GM23338 (cell line): ENCODE measurements around the gene CCDC63. TPM values are rescaled to one million over a fixed set of nuclear protein-coding genes. Genes with fewer than 3 reads are reported as not detected.
A peak's percentile ranks its signal among the peaks of the same experiment; 100 is the strongest.

Source experiments
- ATAC-seq: fragments of 200-7000 bp; cut with Tn5 transposase; 3 replicates; pipeline ENCODE4 v1.9.1; 2020
- DNase-seq: peaks from one replicate; pipeline ENCODE4 v3.0.0-alpha.2; 2015; ENCODE audit warnings: low spot score
- H2AFZ ChIP-seq: fragments of 200-600 bp; sonication (generic); 2 replicates; pipeline ENCODE4 v1.8.0; 2016; ENCODE audit warnings: antibody characterized with exemption, mild to moderate bottlenecking, moderate library complexity
- H3F3A ChIP-seq: fragments of 200-600 bp; sonication (generic); replicated peaks from 2 replicates; pipeline ENCODE4 v1.8.0; 2017; ENCODE audit warnings: antibody characterized with exemption, mixed run types, low read depth
- H3K27ac ChIP-seq: fragments of 200-600 bp; sonication (generic); 2 replicates; pipeline ENCODE4 v1.6.1; 2016; ENCODE audit warnings: low read depth
- H3K27me3 ChIP-seq: fragments of 200-600 bp; sonication (generic); 2 replicates; pipeline ENCODE4 v1.8.0; 2016; ENCODE audit warnings: mild to moderate bottlenecking, mixed run types, moderate library complexity; ENCODE audit not compliant: insufficient read depth
- H3K36me3 ChIP-seq: fragments of 200-600 bp; sonication (generic); 2 replicates; pipeline ENCODE4 v1.8.0; 2016; ENCODE audit warnings: mild to moderate bottlenecking; ENCODE audit not compliant: insufficient read depth
- H3K4me1 ChIP-seq: fragments of 200-600 bp; sonication (generic); 2 replicates; pipeline ENCODE4 v1.8.0; 2016; ENCODE audit warnings: mild to moderate bottlenecking, moderate library complexity; ENCODE audit not compliant: insufficient read depth
- H3K4me2 ChIP-seq: fragments of 200-600 bp; sonication (generic); 2 replicates; pipeline ENCODE4 v1.7.1; 2017; ENCODE audit warnings: mixed run types
- H3K4me3 ChIP-seq: fragments of 200-600 bp; sonication (generic); 2 replicates; pipeline ENCODE4 v1.6.1; 2016; ENCODE audit warnings: mixed run types
- H3K79me2 ChIP-seq: fragments of 200-600 bp; sonication (generic); replicated peaks from 2 replicates; pipeline ENCODE4 v1.8.0; 2017; ENCODE audit warnings: mild to moderate bottlenecking; ENCODE audit not compliant: insufficient read depth
- H3K9me2 ChIP-seq: fragments of 200-600 bp; sonication (generic); 2 replicates; pipeline ENCODE4 v1.8.0; 2017; ENCODE audit not compliant: insufficient read depth
- H4K20me1 ChIP-seq: fragments of 200-600 bp; sonication (generic); replicated peaks from 2 replicates; pipeline ENCODE4 v1.8.0; 2017; ENCODE audit warnings: mild to moderate bottlenecking; ENCODE audit not compliant: insufficient read depth
- H3K27ac Mint-ChIP-seq: 2 replicates; pipeline ENCODE4 v1.8.0; 2020; ENCODE audit warnings: inconsistent platforms, mild to moderate bottlenecking, moderate library complexity, mixed read lengths
- H3K27me3 Mint-ChIP-seq: 3 replicates; pipeline ENCODE4 v1.8.0; 2022; ENCODE audit warnings: low read depth, mild to moderate bottlenecking, moderate library complexity, mixed read lengths, inconsistent platforms; ENCODE audit not compliant: insufficient read depth, poor library complexity
- H3K36me3 Mint-ChIP-seq: 3 replicates; pipeline ENCODE4 v1.8.0; 2021; ENCODE audit warnings: low read depth, mild to moderate bottlenecking, inconsistent platforms, moderate library complexity, mixed read lengths
- H3K4me1 Mint-ChIP-seq: 3 replicates; pipeline ENCODE4 v1.8.0; 2020; ENCODE audit warnings: mild to moderate bottlenecking, inconsistent platforms, mixed read lengths
- H3K4me3 Mint-ChIP-seq: 3 replicates; pipeline ENCODE4 v1.8.0; 2021; ENCODE audit warnings: moderate library complexity, mild to moderate bottlenecking, inconsistent platforms, mixed read lengths
- H3K9me3 Mint-ChIP-seq: 3 replicates; pipeline ENCODE4 v1.8.0; 2020; ENCODE audit warnings: moderate library complexity, mild to moderate bottlenecking, inconsistent platforms, mixed read lengths
- ETS1 ChIP-seq: IDR thresholded peaks from 2 replicates; pipeline ENCODE4 v1.6.1; 2016; ENCODE audit warnings: antibody characterized with exemption
- EZH2 ChIP-seq: fragments of 200-600 bp; sonication (generic); IDR thresholded peaks from one replicate; pipeline ENCODE4 v1.8.0; 2017; ENCODE audit warnings: antibody characterized with exemption, mild to moderate bottlenecking, low read depth; ENCODE audit not compliant: unreplicated experiment
- JUNB ChIP-seq: IDR thresholded peaks from one replicate; pipeline ENCODE4 v1.6.1; 2016; ENCODE audit warnings: antibody characterized with exemption; ENCODE audit not compliant: unreplicated experiment
- STAT1 ChIP-seq: IDR thresholded peaks from one replicate; pipeline ENCODE4 v1.6.1; 2016; ENCODE audit warnings: antibody characterized with exemption; ENCODE audit not compliant: unreplicated experiment
- ZNF114 ChIP-seq: fragments of 250-450 bp; sonication (Bioruptor Pico); IDR thresholded peaks from 2 replicates; pipeline ENCODE4 v1.5.0; 2020; ENCODE audit warnings: mild to moderate bottlenecking, moderate library complexity
- ZNF331 ChIP-seq: fragments of 250-450 bp; sonication (Bioruptor Pico); IDR thresholded peaks from 2 replicates; pipeline ENCODE4 v1.5.0; 2020; ENCODE audit warnings: low read depth, mild to moderate bottlenecking, moderate library complexity
- ZNF462 ChIP-seq: fragments of 250-450 bp; sonication (Bioruptor Pico); IDR thresholded peaks from 2 replicates; pipeline ENCODE4 v1.5.0; 2020; ENCODE audit warnings: mild to moderate bottlenecking, moderate library complexity
- polyA plus RNA-seq: library from polyadenylated mRNA; unstranded; fragments of >200 nt; fragmentation: Nextera tagmentation; extraction: Ambion mirVana; gene quantifications from 2 replicates; pipeline ENCODE4 v1.2.1, GENCODE V29; 2016
- total RNA-seq: library from RNA; depleted of rRNA; stranded (reverse); fragments of >200 nt; shearing (Covaris generic); gene quantifications from 2 replicates; pipeline ENCODE4 v1.2.3, GENCODE V29; 2014

The CCDC63 gene
- total and polyA plus RNA-seq, 2 experiments from 2014 or later: 1.8 TPM; not detected in 1

DNA sequence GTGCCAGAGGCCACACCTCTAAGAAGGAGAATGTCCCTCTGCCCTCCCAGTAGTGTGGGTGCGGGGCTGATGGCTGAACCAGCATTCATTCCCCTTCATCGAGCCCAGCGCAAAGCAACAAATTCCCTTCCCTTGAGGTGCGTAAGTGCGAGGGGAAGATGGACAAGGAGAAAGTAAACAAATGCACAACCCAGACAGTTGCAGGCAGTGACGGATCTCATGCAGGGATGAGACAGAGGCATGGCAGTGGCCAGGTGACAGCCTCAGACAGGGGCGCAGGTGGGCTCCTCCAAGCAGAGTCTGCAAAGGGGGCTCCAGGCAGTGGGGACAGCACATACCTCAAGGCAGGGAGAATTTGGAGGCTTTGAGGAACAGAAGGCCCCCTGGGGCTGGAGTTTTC, 75.9 kb downstream of the CCDC63 start:
- no peak for TF ChIP-seq JUNB
- no peak for TF ChIP-seq ZNF114 (CRISPR knock-in tag)
- no peak for TF ChIP-seq ZNF331 (CRISPR knock-in tag)
- no peak for TF ChIP-seq ETS1
- TF ChIP-seq EZH2: no peak
- Mint-ChIP-seq H3K36me3 (no peaks in the 10 kb centered on the region), H3K27ac (no peak overlapping the region), H3K4me3 (no peak overlapping the region), H3K27me3 (peaks cover 15% of the 10 kb centered on the region), H3K4me1 (peaks cover 33% of the 10 kb centered on the region), H3K9me3 (no peaks in the 10 kb centered on the region)
- H3K9me2 ChIP-seq: no peaks in the 10 kb centered on the region
- H3K27ac ChIP-seq: no peak overlapping the region
- H3K4me3 ChIP-seq: no peak overlapping the region
- DNase-seq (peak; percentile 42), ATAC-seq (peak; percentile 35)
- H2AFZ ChIP-seq: peak overlapping the region; percentile 84; the same call in 1 of the 2 replicates
- H3K4me2 ChIP-seq: no peak overlapping the region
- no peaks in the 10 kb centered on the region for H3K36me3 ChIP-seq
- no peaks in the 10 kb centered on the region for H3K79me2 ChIP-seq
- H3K27me3 ChIP-seq: no peaks in the 10 kb centered on the region
- H3F3A ChIP-seq: no peaks in the 10 kb centered on the region
- no peaks in the 10 kb centered on the region for H4K20me1 ChIP-seq
- peaks cover 14% of the 10 kb centered on the region for H3K4me1 ChIP-seq

DNA sequence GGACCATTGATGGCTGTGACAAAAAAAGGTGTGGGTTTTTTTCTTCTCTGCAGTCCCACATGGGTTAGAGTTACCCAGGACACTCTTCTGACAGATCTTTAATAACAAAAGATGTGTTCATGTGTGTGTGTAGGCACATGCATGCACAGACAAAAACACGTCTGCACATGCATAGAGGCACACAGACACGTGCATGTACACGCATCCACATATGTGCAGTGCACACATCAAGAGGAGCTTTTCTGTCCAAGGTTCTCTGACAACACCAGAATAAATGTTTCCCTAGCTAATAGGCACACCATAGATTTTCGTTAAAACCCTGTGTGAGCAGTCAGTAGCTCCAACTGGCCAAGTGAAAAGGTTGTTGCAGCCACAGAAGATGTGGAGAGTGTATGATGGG, 76.4 kb downstream of the CCDC63 start:
- no peak overlapping the region for H3K4me3 ChIP-seq
- no peak for ATAC-seq
- H3K36me3 Mint-ChIP-seq: no peaks in the 10 kb centered on the region

More for the DNA sequence above, 76.4 kb downstream of the CCDC63 start:
- H3K27me3 ChIP-seq: no peaks in the 10 kb centered on the region
- no peak overlapping the region for H2AFZ ChIP-seq
- no peak overlapping the region for H3K27ac ChIP-seq
- no peak overlapping the region for H3K27ac Mint-ChIP-seq
- no peak overlapping the region for H3K4me2 ChIP-seq
- no peaks in the 10 kb centered on the region for H3F3A ChIP-seq
- no peak overlapping the region for H3K4me3 Mint-ChIP-seq
- H3K79me2 ChIP-seq: no peaks in the 10 kb centered on the region
- DNase-seq: no peak
- H3K27me3 Mint-ChIP-seq: peaks cover 12% of the 10 kb centered on the region
- no peaks in the 10 kb centered on the region for H3K9me2 ChIP-seq
- TF ChIP-seq ZNF462 (CRISPR knock-in tag) (no peak), STAT1 (no peak)
- no peaks in the 10 kb centered on the region for H4K20me1 ChIP-seq
- no peaks in the 10 kb centered on the region for H3K9me3 Mint-ChIP-seq
- no peaks in the 10 kb centered on the region for H3K36me3 ChIP-seq
- H3K4me1 Mint-ChIP-seq: peaks cover 28% of the 10 kb centered on the region
- peaks cover 11% of the 10 kb centered on the region for H3K4me1 ChIP-seq
